Measurements from ENCODE around the gene SCUBE1.
"Not testable (repeated sequence)": the region's sequence is repeated elsewhere in the genome, so short reads cannot be mapped to it uniquely, and the experiment has no call there.

SCUBE1 gene

GRCh38 chr22:43356881-43357280 lies 13.7 kb upstream of the SCUBE1 start:
- DNase-seq (ENCODE audit: low spot score) = no peak

- DNase-seq (ENCODE audit: low spot score) = not testable (repeated sequence)
Measured at GRCh38 chr22:43355688-43356087, 12.5 kb upstream of the SCUBE1 start.

DNA sequence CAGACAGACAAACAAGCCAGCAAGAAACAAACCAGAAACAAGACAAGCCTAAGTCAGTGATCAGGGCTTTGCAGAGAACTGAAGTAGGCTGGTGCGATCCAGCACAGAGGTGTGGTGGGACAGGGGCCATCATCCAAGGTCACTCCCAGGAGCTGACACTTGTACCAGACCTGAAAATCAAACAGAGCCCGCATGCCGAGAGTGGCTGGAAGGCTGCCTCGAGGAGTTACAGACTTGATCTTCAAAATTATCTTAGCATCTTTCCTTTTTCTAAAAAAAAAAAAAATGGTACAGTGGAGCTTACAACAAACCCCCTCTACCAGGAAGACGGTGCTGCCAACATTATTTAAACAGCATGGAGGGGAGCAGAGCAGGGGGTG lies 8.8 kb upstream of the SCUBE1 start:
- no peak for DNase-seq (ENCODE audit: low spot score)

- DNase-seq (ENCODE audit: low spot score) = no peak
Measured at GRCh38 chr22:43349636-43350035, 6.5 kb upstream of the SCUBE1 start.

GRCh38 chr22:43346521-43346929 lies 3.4 kb upstream of the SCUBE1 start:
- peak; percentile 26 for DNase-seq (ENCODE audit: low spot score)

GRCh38 chr22:43345761-43346301 lies 2.7 kb upstream of the SCUBE1 start:
- DNase-seq (ENCODE audit: low spot score) = peak; percentile 34

GRCh38 chr22:43345356-43345755 lies 2.2 kb upstream of the SCUBE1 start:
- no peak for DNase-seq (ENCODE audit: low spot score)

- no peak for DNase-seq (ENCODE audit: low spot score)
Measured at GRCh38 chr22:43344520-43344787, 1.3 kb upstream of the SCUBE1 start.

DNA sequence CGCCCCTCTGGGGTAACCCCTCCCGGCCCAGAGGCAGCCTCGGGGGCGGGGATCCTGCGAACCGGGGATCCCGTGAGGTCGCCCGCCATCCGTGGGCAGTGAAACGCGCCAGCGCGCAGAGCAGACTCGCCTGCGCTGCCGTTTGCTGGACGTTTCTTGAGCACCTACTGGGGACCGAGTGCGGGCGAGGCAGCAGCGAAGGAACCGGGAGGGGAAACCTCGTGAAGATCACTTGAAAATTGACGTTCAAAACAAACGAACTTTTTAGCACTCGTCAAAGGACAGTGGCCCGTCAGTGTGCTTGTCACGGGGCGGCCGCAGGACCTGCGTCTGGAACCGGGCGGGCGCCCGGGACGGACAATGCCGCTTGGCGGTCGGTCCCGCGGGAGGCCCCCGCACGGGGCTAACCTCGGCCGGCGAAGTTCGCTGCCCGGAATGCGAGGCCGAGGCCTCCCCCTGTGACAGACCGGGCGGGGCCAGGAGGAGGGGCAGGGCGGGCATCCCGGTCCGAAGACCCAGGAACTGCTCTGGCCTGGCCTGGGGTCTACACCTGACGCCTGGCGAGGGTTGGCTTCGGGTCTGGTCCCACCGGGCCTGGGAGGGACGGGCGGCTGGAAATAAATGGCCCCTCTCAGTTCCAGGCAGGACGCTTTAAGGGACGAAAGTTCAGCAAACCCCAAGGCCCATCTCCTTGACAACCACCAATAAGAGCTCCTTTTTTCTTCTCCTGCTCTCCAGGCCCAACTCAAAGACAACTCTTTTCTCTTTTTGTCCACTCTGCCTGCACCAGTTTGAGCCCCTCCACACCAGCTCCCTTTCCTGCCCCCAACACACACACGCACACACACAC lies 723 bp upstream of the SCUBE1 start:
- DNase-seq (ENCODE audit: low spot score) = no peak

DNA sequence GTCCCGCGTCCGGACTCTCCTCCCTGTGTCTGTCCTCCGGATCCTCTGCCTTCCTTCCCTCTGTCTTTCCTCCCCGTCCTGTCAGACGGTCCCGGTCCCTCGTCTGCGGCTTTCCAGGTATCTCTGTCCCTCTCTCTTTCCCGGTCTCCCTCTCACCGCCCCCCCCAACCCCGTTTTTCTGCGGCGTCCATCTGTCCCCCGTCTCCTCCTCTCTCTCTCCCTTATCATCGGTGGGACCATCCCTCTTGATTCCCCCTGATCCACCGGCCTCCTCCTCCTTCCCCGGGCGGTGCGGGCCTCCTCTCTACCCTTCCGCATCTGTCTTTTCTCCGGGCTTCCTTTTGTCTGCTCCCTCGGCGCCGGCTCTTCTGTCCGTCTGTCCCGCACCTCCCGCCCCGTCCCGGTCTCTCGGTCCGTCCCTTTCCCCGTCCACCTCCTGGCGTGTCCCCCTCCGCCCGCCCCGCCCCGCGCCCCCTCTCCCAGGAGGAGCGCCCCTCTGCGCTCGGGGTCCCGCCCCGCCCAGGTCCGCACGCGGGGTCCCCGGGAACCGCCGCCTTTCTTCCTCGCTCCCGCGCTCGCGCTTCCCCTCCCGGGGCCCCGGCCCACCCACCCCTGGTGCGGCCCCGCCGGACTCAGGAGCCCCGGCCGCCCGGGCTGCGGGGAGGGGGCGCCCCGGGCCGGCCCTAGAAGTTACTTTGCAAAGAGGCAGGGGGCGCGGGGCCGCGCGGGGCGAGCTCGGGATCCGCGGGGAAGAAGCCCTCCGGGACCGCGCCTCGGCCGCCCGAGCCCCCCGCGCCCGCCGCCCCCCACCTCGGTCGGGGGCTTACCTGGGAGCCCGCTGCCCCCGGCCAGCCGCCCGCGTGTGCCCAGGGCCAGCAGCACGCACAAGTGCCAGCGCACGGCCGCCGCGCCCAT lies 568 bp downstream of the SCUBE1 start:
- no peak for DNase-seq (ENCODE audit: low spot score)

DNA sequence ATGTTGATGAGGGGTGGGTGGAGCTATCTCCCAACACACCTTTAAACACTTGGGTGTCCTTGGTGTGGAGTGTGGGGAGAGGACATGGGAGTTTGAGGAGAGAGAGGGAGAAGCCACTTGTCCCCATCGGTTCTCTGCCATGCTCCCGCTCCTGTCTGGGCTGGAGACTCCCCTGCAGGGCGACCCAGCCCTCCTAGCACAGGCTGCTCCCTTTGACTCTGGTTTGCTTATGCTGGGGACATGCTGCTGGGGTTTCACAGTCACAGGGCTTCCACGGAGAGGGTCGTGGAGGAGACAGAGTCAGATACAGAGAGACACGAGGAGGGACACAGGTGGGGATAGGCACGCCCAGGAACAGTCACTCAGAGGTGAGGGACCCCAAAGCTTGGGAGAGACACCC lies 1.6 kb downstream of the SCUBE1 start:
- DNase-seq (ENCODE audit: low spot score) = no peak

GRCh38 chr22:43338766-43339345 lies 4.3 kb downstream of the SCUBE1 start:
- DNase-seq (ENCODE audit: low spot score) = no peak

DNA sequence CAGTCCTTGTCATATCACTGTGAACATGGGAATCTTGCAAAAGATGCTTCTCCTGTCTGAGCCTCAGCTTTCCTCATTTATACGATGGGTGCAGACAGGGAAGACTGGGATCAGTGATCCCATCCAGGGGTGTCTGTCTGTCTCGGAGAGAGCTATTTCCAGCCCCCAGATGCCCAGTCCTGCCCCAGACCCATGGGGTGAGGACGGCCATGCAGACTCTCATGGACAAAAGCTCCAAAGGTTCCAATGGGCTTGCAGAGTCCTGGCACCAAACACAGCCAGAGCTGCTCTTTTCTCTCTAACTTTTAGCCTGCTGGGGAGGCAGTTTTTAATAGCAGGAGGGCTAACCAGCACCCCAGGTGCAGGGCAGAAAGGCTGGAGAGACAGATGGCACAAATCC lies 5.2 kb downstream of the SCUBE1 start:
- no peak for DNase-seq (ENCODE audit: low spot score)

GRCh38 chr22:43337385-43337784 lies 5.8 kb downstream of the SCUBE1 start:
- no peak for DNase-seq (ENCODE audit: low spot score)

- no peak for DNase-seq (ENCODE audit: low spot score)
Measured at GRCh38 chr22:43334378-43334777, 8.8 kb downstream of the SCUBE1 start.

GRCh38 chr22:43333978-43334377 lies 9.2 kb downstream of the SCUBE1 start:
- DNase-seq (ENCODE audit: low spot score) = no peak

- DNase-seq (ENCODE audit: low spot score) = no peak
Measured at GRCh38 chr22:43333156-43333555, 10.0 kb downstream of the SCUBE1 start.

GRCh38 chr22:43331698-43332097 lies 11.5 kb downstream of the SCUBE1 start:
- DNase-seq (ENCODE audit: low spot score) = no peak

DNA sequence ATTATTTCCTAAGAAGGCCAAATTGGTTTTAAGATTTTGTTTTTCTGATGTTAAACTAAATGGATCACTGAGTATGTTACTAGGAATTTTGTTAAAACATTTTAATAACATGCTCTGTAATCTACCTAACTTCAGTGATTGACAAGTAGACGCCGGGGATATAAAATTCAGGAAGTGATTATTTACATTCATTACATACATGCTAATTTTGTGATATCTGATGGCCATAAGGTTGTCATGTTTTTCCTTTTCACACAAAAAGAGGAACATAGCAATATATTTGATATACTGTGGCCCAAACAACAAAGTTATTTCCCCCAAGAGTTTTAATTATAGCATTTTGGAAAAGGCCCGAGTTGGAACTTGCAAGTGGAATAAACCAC lies 12.1 kb downstream of the SCUBE1 start:
- no peak for DNase-seq (ENCODE audit: low spot score)

DNA sequence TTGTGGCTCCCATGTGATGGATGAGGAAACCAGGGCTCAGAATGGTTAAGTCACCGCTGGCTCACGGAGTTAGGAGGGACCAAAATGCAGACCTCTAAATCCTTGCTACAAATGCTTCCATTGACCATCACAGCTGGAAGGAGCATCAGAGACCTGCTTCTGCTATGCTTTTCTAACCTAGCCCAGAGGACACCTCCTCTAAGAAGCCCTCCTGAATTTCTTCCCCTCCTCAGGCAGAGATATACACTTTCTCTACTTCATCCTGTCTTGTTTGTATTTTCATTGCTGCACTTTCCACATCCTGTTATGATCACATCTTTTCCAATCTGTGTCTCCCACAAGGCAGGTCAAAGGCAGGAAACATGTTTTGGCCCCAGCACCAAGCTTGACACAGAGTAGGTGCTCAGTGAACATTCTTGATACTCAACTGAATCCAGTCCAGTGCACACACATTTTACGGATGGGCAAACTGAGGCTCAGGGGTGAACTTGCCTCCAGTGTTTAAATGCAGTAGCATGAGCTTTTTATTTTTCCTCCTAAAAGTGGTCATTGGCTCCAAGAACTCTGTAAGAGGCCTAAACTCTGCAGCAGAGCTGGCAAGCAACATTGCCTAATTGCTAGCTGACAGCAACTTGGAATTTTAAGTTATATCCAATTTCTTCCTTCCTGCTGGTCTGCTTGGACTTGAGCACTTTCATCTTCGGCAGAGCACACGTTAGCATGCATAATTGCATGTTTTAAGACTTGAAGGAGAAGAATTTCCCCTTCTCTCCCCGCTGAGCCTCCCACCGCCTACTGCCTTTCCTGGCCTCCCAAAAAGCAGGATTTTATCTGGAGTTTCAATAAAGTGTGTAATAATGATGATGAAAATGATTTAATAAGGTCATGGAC lies 12.7 kb downstream of the SCUBE1 start:
- no peak for DNase-seq (ENCODE audit: low spot score)

DNA sequence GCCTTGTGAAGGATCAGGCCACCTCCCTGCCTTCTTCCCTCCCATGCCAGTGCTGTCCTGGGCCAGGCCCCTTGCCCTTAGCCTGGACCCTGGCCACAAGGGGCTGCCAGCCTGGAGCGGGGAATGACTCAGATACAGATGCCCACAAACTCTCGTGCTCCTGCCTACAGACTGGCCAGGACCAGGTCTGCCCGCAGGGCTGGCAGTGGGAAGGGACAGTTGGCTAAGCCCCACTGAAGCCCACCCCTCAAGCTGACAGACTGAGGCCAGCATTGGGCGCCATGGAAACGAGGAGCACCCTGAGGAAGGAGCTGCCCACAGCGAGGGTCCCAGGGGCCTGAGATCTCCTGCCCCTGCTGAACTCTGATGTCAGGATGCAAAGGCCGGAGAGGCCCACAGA lies 14.1 kb downstream of the SCUBE1 start:
- DNase-seq (ENCODE audit: low spot score) = no peak

DNA sequence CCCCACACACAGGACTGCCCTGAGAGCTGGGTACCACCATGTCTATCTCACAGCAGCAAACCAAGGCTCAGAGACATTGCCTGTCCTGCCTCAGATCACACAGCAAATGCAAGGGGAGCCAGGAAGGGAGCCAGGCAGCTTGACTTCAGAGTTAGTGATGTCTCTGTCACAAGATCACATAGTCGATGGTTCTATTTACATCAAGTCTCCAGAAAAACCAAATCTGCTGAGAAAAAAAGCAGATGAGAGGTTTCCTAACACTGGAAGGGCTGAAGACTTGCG lies 16.1 kb downstream of the SCUBE1 start:
- DNase-seq (ENCODE audit: low spot score) = no peak
